GDM1 (cell line): Measurements from ENCODE around the gene IFNE.
"Not testable (repeated sequence)": the region's sequence is repeated elsewhere in the genome, so short reads cannot be mapped to it uniquely, and the experiment has no call there.

Experiments used
- DNase-seq: peaks from one replicate; lab custom pipeline; 2025; lab: John Stamatoyannopoulos, UW

The IFNE gene

DNA sequence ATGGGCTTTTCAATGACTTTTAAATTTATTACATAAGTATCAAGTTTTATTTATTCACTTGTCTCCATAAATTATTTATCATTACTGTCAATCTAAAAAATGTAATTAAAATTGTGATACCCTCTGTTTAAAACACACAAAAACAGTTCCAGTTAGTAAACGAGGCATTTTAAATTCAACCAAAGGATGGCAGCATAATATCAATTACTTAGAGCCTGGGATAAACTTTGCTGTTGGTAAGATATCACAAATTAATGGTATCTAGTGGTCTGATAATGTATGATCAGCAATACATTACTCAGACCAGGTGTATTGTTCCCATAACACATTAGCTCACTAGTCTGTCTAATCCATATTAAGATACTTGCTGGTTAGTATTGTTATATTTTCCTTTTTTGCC, 9.6 kb upstream of the IFNE start:
- no peak for DNase-seq

DNA sequence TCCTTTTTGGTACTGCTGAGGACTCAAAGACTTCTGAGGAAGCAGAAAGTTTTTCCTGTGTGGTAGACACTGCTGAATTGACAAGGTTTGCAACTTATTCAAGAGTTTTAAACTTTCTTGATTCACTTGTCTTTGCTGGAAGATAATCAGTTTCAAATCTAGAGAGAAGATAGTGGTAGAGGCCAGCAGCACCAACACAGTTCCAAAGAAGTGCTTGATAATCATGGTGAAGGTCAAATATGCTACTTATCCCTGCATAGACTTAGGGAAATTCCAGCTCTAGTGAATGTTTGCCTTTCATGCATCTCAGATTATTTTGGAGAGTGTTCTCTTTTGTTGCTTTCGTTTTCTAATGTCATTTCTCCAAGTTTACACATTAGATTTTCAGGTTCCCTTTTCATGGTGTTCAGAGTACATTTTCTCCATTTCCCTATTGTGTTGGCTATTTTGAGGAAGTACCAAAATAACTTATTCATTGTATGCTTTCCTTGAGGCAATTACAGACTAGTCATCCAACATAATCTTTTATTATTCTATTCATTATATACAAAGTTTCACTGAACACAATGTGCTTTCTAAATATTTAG, 550 bp downstream of the IFNE start:
- DNase-seq: peak; percentile 17

DNA sequence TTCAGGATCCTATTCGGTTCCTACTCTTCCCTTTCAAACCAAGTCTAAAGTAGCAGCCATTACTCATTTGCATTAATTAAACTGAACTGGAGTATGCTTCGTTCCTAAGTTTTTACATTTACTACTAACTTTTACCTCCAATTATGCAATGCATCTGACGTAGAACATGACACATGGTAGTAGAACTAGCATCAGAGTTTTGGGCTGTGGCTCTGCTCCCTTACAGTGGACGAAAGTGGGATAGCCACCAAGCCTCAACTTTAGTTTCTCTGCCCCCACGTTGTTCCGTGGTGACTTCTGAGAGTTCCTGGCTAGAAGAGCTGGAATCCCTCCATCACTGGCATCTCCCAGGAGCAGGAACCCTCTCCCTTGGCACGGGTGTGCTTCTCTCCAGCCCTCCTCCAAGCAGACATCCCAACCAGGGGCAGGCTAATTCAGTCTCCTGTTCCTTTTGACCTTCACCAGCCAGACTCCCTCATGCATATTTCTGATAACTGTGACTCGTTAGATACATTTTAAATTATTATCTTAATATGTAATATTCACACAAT, 2.9 kb downstream of the IFNE start:
- no peak for DNase-seq

DNA sequence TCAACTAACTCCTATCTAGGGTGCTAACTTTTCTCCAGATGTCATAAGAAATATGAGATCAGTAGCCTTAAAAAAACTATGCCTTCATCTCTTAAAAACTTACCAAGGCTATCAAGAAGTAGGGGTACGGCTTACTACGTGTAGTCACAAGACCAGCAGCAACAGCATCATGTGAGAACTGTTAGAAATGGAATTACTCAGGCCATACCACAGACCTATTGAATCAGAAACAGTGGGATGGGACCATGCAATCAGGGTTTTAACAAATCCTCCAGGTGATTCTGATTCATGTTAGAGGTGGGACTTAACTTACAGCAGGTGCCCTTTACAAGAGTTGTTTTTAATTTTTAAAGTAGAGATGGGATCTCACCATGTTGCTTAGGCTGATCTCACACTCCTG, 4.6 kb downstream of the IFNE start:
- DNase-seq: no peak

DNA sequence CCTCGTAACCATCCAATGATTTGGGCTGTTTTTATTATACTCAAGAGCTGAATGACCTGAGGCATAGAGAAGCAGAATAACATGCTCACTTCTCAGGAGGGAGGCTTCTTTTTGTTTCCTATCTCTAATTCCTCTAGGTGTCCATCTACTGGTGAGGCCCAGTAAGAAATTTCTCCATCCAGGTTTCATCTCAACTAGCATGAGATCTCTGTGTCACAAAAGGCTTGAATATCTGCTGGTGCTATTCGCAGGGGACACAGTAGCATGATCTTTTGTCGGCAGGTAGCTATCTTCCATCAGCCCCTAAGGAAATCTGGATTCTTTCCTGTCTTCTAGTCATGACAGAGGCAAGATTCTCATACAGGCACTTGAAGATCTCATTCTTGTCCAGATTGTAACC, 8.9 kb downstream of the IFNE start:
- no peak for DNase-seq

DNA sequence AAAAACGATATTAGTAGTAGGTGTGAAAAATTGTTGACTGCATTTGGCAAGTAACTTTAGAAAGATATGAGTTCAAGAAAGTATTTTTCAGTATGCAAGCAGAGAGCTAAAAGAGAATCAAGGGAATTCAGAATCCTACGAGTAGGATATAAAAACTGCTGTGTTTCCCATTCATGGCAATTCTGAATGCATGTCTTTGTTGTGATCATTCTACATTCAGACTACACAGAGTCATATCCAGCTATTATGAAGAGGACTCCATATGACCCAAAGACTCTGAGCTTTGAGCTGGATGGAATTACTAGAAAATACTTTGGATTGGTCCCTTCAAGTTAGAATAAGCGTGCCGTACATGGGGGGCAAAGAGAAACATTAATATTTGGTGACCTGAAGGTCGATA, 12.0 kb downstream of the IFNE start:
- no peak for DNase-seq

DNA sequence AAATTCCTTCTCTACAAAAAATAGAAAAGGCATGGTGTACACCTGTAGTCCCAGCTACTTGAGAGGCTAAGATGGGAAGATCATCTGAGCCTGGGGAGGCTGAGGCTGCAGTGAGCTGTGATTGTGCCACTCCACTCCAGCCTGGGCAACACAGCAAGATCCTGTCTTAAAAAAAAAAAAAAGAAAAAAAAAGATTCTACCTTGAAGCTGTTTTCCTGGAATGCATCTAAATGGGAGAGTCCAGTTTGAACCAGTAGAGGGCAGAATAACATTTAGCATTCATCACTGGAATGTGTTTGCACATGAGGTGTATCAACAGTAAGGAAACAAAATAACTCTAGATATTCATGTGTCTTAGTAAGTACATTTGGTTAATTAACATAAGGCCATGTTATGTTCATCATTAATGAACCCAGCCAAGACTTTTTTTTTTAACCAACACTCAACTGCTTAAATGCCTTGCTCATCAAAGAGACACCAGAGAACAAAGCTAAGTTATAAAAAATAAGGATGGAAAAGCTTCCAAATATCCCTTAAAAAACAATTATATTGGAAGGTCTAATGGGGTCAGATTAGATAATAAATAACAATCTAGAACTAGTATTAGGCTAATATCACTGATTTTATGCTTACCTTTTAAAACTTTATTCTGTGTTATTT, 16.1 kb downstream of the IFNE start:
- DNase-seq: no peak

DNA sequence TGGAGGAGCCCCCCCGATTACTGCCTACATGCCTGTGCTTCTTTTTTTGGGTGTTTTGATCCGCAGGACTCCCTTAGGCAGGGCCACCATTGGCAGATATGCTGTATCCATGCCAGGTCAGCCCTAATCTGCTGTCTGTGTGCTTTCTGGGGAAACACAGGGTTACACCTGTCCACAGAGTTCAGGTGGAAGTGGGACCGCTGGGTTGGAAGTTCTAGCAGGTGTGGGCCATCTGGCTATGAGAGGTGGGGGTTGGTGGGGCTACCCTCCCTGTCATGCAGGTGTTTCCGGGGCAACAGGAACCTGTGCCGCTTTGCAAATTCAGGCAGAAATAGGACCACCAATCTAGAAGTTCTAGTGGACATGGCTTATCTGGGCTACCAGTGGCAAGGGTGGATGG, 17.0 kb downstream of the IFNE start:
- no peak for DNase-seq

DNA sequence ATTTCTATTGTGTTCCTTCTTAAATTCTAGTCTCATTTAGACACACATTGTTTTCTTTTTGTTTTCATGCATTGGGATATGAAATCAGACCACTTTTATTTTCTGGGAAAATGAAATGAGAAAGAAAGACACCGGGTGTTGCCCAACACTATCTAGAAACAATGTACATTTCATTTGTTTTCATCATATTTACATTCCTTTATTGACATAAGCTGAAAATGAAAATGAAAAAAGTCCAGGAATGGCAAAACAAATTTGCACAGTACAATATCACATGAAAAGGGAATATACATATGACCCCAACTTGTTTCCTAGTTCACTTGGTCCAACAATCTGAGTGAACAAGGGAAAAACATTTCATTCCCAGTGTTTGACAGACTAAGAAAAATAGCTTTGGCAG, 20.7 kb downstream of the IFNE start:
- no peak for DNase-seq

DNA sequence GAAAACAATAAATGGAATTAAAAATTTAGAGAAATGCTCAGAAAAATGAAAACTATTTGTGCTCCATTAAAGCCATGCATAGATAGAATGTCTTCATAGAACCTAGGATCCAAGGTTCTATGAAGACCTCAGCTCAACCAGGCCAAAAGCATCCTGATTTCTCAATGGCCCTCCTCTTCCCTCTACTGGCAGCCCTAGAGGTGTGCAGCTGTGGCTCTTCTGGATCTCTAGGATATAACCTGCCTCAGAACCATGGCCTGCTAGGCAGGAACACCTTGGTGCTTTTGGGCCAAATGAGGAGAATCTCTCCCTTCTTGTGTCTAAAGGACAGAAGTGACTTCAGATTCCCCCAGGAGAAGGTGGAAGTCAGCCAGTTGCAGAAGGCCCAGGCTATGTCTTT, 26.8 kb downstream of the IFNE start:
- peak; percentile 9 for DNase-seq

DNA sequence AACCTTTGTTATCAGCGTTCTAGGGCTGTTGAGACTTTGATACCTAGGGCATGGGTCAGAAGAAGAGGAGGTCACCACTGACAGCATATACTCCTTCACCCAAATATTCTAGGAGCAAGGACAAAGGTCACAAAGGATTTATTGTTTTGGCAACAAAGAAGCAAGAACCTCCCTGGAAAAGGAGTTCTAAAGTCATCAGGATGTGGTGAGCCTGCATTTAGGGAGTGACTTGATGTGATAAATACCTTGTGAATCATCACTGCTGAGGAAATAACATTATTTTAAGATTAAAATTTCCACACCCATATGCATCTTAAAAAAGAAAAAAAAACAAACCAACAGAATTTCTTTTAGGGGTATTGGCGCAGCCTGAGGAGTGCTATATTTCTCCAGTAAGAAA, 28.0 kb downstream of the IFNE start:
- DNase-seq: no peak

DNA sequence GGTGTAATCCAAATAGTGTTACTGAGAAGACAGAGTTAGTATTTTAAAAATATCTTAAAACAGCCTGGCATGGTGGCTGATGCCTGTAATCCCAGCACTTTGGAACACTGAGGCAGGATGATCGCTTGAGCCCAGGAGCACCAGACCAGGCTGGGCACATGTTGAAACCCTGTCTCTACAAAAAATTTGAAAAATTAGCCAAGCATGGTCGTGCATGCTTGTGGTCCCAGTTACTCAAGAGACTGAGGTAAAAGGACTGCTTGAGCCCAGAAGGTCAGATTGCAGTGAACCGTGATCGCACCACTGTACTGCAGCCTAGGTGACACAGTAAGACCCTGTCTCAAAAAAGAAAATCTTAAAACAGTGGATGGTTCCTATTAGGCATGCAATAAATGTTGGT, 29.4 kb downstream of the IFNE start:
- DNase-seq: no peak

DNA sequence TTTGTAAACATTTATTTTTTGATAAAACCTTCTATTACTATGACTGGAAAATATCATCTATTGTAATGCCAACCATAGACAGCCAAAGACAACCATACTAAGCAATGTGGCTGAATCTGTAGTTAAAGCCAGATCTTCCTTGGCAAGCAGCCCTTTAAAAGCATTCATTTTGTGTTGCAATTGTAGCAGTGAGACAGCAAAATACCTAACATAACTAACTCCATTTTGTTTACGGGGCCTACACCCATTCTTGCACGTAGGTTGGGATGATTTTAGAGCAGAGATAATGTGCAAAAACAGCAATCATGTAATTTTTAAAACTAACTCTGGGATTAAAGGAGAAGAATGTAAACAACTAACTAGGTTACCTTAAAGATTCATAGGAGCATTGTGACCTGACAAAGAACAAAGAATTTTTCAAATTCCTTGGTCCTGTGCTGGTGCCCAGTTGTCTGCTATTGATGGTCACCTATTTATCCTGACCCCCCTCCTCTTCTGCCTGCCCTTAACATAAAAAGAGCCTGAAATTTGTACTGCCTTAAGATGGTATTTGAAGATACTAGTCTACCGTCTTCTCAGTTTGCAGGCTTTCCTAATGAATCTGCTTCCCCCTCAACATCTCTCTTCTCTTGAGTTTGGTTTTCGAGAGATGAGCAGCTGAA, 31.2 kb downstream of the IFNE start:
- DNase-seq: no peak

DNA sequence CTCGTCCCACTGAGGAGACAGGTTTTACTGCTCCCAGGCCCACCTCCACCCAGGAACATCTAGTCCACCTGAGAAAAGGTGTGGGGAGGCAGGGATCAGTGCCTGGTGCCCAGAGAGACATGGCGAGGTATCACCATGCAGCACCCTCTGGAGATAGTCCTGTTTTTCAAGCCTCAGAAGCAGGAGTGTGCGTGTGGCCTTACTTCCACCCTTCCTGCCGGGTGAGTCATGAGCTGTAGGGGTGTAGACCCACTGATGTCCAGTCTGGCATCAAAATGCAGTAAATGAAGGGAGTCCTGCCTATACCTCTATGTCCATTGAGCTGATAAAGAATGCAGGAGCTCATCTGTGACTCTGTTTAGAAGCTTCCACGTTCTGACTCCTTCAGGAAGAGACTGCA, 32.8 kb downstream of the IFNE start:
- not testable (repeated sequence) for DNase-seq

DNA sequence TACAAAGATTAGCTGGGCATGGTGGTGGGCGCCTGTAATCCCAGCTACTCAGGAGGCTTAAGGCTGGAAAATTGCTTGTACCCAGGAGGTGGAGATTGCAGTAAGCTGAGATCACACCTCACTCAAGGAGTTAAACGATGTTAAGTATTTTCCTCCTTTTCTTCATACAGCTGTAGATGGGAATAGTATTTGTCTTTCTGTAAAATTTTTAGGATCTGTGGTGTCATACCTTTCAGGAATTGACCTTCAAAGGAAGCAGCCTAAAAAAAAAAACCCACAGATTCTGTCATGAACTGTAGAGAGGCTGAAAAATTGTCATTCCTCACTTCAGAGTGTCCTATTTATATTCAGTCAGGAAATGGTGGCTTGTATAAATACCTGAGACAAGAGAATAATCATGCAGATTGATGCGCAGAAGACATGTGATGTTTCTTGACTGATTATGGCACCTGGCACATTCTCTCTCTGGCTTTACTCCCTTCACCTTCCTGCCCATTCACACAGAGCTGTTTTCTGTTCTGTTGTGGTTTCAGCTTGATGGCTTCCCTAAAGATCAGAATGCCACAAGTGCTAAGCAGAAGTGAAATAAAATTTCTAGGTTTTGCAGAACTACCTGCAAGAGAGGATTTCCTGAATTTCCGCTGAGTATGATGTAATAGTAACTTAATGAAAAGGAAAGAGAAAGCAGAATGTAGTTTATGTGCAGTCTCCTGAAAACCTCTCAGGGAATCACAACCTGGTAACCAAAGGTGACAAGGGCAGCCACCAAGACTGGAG, 38.1 kb downstream of the IFNE start:
- peak; percentile 33 for DNase-seq

DNA sequence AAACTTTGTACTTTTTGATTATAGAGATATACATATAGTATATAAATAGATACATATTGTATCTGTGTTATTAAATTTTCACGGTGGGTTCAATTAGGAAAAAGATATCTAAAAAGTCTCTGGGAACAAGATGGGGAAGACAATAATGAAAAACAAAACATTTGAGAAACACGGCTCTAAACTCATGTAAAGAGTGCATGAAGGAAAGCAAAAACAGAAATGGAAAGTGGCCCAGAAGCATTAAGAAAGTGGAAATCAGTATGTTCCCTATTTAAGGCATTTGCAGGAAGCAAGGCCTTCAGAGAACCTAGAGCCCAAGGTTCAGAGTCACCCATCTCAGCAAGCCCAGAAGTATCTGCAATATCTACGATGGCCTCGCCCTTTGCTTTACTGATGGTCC, 42.0 kb downstream of the IFNE start, which contains the start of gene IFNA1:
IFNA1 (plus strand) TSS at position 301 of the 400 bp plus-strand sequence; CDS start at position 370, 69 bp downstream.
- DNase-seq: no peak

DNA sequence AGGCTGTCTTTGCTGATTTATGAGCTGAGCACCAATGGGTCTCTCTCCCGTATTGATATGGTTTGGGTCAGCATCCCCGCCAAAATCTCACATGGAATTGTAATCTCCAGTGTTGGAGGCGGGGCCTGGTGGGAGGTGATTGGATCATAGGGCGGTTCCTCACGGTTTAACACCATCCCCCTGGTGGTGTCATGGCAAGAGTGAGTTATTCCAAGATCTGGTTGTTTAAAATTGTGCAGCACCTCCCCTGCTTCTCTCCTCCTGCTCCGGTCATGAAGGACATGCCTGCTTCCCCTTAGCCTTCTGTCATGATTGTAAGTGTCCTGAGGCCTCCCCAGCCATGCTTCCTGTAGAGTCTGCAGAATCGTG, 47.1 kb downstream of the IFNE start:
- not testable (repeated sequence) for DNase-seq

DNA sequence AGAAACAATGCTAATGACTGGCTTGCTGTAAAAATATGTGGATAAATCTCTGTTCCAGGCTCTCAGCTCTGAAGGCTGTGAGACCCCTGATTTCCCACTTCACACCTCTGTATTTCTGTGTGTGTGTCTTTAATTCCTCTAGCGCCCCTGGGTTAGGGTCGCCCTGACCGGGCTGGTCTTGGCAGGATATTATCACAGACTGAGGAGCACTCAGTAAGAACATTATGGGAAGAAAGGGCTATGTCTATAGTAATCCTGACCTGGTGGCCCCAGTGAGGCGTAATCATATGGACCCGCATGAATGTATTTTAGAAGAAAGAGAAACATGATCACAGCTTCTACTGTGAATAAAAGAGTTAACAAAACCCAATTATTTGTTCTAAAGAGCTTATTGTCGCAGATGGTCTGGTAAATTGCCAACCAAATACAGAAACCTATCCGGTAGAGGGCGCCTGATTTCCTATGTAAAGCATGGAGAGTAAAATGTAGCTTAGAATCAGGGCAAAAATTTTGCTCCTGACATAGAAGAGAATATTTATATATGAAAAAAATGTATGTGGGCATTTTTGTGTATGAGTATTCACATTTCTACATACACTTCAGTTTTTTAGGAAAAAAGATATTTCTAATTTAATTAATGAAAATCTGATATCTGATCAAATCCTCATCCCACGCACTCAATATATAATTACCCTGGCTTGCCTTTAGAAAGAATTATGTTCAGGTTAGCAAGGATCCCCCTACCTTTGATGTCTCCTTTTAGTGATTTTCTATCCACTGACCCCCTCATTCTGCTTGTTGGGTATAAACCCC, 47.7 kb downstream of the IFNE start:
- DNase-seq: peak; percentile 8

DNA sequence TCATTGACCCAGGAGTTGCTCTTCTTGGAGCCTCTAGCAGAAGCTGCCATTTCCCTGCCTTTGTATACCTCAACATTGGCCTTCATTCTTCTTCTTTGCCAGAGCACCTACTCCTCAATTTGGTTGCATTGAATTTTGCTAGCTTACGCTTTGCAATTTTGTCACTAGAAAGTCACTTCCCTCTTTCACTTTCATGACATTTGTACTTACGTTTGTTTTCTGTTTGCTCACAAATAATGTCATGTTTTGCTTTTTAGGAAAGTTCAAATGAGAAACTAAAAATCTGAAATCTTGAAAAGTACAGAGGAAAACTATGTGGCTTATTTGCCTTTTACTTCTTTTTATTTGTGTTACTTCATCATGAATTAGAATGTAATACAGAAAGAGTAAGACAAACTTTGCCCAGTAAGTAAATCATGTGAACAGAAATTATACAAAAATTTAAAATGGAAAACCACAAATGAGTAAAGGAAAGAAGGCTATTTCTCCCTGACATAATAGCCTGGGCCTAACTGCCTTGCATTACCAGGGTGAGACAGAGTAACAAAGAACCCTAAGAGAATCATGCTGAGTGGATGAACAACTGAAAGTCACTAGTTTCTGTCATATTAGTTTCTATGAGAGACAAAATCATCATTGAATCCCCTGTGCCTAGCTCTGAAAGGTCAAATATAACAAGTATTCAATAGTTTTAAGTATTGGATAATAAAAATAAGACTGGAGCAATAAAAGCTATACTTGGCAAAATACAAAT, 49.3 kb downstream of the IFNE start:
- DNase-seq: no peak
